Measurements from ENCODE around the gene LRRC74A. TPM values are rescaled to one million over a fixed set of nuclear protein-coding genes. Genes with fewer than 3 reads are reported as not detected.

Gene LRRC74A
- total and polyA plus RNA-seq, 10 of the 15 experiments (the other 5 are each of a cell fraction or from before 2014, with no cell fraction given), result not detected

GRCh38 chr14:76904740-76905569, 78.7 kb downstream of the LRRC74A start (continued):
- TF ChIP-seq, protein P1, sequence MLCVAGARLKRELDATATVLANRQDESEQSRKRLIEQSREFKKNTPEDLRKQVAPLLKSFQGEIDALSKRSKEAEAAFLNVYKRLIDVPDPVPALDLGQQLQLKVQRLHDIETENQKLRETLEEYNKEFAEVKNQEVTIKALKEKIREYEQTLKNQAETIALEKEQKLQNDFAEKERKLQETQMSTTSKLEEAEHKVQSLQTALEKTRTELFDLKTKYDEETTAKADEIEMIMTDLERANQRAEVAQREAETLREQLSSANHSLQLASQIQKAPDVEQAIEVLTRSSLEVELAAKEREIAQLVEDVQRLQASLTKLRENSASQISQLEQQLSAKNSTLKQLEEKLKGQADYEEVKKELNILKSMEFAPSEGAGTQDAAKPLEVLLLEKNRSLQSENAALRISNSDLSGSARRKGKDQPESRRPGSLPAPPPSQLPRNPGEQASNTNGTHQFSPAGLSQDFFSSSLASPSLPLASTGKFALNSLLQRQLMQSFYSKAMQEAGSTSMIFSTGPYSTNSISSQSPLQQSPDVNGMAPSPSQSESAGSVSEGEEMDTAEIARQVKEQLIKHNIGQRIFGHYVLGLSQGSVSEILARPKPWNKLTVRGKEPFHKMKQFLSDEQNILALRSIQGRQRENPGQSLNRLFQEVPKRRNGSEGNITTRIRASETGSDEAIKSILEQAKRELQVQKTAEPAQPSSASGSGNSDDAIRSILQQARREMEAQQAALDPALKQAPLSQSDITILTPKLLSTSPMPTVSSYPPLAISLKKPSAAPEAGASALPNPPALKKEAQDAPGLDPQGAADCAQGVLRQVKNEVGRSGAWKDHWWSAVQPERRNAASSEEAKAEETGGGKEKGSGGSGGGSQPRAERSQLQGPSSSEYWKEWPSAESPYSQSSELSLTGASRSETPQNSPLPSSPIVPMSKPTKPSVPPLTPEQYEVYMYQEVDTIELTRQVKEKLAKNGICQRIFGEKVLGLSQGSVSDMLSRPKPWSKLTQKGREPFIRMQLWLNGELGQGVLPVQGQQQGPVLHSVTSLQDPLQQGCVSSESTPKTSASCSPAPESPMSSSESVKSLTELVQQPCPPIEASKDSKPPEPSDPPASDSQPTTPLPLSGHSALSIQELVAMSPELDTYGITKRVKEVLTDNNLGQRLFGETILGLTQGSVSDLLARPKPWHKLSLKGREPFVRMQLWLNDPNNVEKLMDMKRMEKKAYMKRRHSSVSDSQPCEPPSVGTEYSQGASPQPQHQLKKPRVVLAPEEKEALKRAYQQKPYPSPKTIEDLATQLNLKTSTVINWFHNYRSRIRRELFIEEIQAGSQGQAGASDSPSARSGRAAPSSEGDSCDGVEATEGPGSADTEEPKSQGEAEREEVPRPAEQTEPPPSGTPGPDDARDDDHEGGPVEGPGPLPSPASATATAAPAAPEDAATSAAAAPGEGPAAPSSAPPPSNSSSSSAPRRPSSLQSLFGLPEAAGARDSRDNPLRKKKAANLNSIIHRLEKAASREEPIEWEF (IDR thresholded peaks at IDR 0.05; ENCODE audit: insufficient replicate concordance, low read depth, low read length), result no peak
- TF ChIP-seq MYB (IDR thresholded peaks at IDR 0.05; ENCODE audit: borderline replicate concordance, low read depth, low read length), result no peak
- TF ChIP-seq MAX (IDR thresholded peaks at IDR 0.05; ENCODE audit: low read depth, low read length), result no peak
- no peak for TF ChIP-seq STAT3 (IDR thresholded peaks at IDR 0.05; ENCODE audit: low read depth, low read length)
- 0 out of 2 replicates have a peak, but pooled peaks have one; percentile 14 for TF ChIP-seq MLLT1 (IDR thresholded peaks at IDR 0.05)
- no peak for TF ChIP-seq RAD51 (IDR thresholded peaks at IDR 0.05)
- no peak for TF ChIP-seq RBBP5 (conservative IDR thresholded peaks at IDR 0.05)
- no peak for TF ChIP-seq ZBTB33 (IDR thresholded peaks at IDR 0.05)
- no peak for TF ChIP-seq SP1 (IDR thresholded peaks at IDR 0.05; ENCODE audit: low read depth, low read length)
- no peak for TF ChIP-seq IRF4 (IDR thresholded peaks at IDR 0.05; ENCODE audit: low read depth, low read length)
- 0 out of 2 replicates have a peak, but pooled peaks have one; percentile 35 for TF ChIP-seq YY1 (IDR thresholded peaks at IDR 0.05; ENCODE audit: low read depth, low read length)
- 0 out of 3 replicates have a peak, but pooled peaks have one; percentile 33 for TF ChIP-seq POU2F2 (IDR thresholded peaks at IDR 0.05; ENCODE audit: borderline replicate concordance, low read depth, low read length)
- TF ChIP-seq HSF1 (IDR thresholded peaks at IDR 0.05; ENCODE audit: low read depth, low read length), result no peak
- peak; percentile 40; the same call in 1 of the 2 replicates for TF ChIP-seq NBN (IDR thresholded peaks at IDR 0.05)
- TF ChIP-seq IKZF1 (conservative IDR thresholded peaks at IDR 0.05), result peak; percentile 52
- no peak for TF ChIP-seq SIN3A (IDR thresholded peaks at IDR 0.05; ENCODE audit: low read depth, low read length)
- peak; percentile 49; the same call in 1 of the 2 replicates for TF ChIP-seq RUNX3 (IDR thresholded peaks at IDR 0.05; ENCODE audit: low read length)
